AG08395 (cell line): ENCODE data around the gene LMAN1L.

Experiments used
- DNase-seq: peaks from one replicate; pipeline ENCODE4 v3.0.0; 2012; ENCODE audit warnings: mixed read lengths, low spot score

Gene LMAN1L

DNA sequence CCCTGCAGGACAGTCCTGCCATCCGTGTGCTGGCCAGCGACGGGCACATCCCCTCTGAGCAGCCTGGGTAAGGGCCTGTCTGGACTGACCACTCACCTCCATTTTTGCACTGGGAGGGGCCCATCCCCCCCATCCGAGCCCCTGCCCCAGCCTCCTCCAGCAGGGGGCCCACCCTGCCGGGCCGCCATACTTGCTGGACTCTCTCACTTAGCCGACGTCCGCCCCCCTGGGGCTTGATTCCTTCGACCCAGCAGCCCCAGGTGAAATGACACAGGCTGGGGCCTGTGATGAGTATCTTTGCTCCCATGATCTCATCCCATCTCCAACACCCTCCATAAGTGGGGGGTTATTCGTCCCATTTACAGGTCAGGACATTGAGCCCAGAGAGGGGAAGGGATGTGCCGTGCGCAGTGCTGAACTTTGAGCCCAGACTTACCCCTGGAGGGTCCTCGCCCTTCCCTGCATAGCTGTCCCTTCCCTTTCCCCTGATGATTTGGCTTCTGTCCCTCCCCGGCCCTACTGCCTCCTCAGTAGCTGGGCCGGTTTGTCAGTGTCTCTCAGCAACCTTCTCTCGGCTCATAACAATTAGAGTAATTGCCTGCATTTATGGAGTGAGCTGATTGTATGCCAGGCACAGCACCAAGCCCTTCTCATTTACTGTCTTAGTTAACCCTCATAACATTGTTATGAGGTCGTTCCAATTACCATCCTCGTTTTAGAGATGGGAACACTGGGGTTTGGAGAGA is 4.2 kb downstream of the LMAN1L start:
- peak; percentile 29 for DNase-seq

DNA sequence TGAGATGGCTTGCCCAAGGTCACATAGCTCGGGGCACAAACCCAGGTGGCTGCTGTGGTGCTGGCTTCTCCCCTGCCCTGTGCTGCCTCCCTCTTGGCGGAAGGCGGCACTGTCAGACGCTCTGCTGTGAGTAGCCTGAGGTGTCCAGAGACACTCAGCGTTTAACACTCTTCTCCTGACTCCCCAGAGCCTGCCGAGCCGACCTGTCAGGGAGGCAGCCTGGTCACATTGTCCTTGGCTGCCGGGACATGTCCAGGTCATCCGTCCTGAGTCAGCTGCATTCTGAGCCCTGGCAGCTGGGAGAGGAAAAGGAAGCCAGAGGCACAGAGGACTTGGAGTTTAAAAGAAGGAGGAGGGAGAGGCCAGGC is 4.7 kb downstream of the LMAN1L start:
- DNase-seq = peak; percentile 39

DNA sequence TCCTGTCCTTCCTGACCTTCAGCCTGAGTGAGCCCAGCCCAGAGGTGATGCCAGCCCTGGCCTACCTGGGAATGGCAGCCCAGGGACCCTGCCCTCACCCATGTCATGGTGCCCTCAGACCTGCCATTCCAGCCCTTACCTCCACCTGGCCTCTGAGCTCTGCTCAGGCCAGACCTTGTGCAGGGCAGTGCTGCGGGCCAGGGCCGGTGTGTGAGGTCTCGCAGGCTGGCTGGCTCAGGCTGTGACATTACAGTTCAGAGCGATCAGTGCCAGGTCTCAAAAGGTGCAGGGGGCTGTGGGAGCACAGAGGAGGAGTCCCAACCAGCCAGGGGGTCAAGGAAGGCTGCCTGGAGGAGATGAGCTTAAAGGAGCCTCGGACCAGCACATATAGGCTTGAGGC is 7.4 kb downstream of the LMAN1L start:
- DNase-seq = no peak

DNA sequence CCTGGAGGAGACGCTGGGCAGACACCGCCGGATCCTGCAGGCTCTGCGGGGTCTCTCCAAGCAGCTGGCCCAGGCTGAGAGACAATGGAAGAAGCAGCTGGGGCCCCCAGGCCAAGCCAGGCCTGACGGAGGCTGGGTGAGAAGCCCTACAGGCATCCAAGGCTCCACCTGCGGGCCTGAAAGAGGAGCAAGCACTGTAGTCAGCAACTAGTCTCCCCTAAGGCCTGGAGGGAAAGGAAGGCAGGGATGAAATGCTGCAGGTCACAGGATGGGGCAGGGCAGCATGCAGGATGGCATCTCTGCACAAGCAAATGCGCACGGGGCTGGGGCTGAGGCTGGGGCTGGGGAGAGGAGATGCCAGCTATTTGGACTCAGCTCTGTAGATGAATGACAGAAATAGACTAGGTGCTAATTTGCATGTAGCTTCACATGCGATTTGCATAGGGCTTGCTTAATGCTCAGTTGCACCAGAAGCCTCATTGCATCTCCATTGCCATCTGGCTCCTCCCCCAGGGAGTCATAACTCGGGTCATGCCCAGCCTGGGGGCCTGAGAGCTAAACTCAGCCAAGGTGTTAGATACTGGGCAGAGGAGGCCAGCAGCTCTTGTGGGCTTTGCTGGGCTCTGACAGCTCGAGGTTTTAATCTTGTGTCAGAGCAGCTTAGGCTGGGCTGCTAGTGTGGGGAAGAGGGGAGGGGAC is 8.6 kb downstream of the LMAN1L start:
- no peak for DNase-seq

DNA sequence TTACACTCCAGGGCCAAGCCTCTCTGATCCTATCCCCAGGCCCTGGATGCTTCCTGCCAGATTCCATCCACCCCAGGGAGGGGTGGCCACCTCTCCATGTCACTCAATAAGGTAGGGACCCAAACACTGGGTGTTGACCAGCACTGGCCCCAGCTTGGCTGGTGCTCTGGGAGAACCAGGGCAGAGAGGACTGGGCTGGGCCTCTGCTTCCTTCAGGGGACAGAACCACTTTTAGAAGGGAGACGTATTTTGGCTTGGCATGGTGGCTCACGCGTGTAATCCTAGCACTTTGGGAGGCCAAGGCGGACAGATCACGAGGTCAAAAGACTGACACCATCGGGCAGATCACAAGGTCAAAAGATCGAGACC is 9.1 kb downstream of the LMAN1L start:
- DNase-seq = no peak

DNA sequence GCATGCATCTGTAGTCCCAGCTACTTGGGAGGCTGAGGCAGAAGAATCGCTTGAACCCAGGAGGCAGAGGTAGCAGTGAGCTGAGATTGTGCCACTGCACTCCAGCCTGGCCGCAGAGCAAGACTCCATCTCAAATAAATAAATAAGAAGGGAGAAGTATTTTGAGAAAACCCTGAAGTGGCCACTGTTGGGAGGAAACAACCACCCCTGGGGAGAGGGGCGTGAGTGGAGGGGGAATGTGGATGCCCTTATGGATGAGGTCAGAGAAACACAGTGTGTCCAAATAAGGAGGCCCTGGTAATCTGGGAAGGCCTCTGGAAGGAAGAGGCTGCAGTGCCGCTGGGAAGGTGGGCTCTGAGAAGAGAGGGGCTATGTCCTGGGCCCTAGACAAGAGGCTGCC is 9.6 kb downstream of the LMAN1L start:
- DNase-seq = no peak

DNA sequence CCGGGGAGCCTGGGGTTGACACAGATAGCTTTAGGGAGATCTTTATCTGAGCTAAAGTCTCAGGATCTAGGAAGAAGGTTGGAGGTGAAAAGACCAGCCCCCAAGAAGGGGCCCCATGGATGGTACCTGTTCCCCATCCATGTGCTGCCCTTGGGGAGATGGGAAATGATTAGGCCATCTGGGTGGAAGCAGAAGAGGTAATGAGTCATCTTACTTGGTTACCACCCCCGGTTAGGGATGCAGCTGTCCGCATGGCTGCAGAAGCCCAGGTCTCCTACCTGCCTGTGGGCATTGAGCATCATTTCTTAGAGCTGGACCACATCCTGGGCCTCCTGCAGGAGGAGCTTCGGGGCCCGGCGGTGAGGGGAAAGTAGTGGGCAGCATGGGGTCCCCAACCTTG is 10.7 kb downstream of the LMAN1L start:
- no peak for DNase-seq

DNA sequence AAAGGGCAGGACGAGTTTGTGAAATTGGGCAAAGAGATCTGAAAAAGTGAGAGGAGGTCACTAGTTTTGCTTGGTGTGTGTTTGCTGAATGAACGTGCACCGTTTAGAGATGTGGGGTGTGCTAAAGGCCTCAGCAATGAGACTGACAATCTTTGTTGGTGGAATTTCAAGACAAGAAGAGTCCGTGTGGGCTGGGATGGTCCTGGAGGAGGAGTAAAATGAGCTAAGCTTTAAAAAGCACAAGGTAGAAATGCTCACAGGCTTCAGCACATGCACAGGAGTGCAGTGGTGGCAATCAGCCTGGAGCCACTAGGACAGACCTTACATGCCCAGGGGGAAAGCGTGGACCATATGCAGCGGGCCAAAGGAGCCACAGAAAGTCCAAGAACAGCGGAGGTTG is 12.3 kb downstream of the LMAN1L start:
- DNase-seq = no peak

DNA sequence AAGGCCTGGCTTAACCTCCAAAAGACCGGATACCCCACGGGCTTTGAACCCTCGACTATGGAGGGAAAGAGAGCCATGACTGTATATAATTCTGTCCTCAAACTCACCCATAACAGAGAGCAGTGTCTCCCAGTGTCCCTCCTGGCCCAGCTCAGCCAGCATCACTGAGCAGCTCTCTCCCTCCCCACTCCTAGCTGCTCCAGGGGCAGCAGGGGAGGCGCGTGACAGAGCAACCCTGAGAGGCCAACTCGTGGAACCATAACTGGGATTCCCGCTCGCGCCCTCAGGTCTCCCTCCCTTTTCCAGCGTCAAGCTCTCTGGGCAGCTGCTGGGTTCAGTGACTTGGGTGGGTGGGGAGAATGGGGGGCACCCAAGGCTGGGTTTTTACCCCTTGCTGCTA is 13.2 kb downstream of the LMAN1L start:
- no peak for DNase-seq

DNA sequence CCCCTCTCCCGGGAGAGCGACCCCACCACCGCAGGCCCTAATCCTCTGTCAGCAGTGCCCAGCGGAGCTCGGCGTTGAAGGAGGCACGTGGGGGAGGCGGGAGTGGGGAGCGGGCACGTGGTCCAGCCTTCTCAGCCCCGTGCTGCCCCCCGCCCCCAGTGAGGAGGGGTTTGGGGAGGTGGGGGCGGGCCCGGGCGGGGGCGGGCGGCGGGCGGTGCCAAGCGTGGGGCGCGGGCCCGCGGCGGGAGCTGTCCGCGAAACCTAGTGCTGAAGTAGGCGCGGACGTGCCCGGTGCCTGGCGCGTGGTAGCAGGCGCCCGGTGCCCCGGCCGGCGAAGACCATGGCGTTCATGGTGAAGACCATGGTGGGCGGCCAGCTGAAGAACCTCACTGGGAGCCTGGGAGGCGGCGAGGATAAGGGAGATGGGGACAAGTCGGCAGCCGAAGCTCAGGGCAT is 13.8 kb downstream of the LMAN1L start, which contains the start of gene CPLX3:
Gene CPLX3 (plus strand): TSS at position 264 of the 456 bp plus-strand sequence. CDS start 77 bp downstream, at position 341.
- DNase-seq = peak; percentile 48

DNA sequence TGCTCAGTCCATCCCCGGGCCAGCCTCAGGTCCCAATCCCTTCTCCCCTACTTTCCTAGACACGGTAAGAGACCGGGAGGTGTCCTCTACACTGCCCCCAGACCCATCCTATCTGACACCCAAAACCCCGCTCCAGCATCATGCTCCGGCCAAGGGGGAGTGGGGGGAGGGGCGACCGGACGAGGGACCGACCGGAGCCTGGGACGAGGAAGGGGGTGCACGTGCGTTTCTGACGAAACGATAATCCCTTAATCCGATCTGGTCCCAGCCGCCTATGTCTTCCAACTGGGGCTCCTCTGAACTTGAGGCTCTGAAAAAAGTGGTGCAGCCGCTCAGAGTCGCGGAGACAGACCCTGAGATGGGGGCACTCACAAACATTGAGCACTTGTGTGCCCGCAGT is 14.3 kb downstream of the LMAN1L start:
- no peak for DNase-seq

DNA sequence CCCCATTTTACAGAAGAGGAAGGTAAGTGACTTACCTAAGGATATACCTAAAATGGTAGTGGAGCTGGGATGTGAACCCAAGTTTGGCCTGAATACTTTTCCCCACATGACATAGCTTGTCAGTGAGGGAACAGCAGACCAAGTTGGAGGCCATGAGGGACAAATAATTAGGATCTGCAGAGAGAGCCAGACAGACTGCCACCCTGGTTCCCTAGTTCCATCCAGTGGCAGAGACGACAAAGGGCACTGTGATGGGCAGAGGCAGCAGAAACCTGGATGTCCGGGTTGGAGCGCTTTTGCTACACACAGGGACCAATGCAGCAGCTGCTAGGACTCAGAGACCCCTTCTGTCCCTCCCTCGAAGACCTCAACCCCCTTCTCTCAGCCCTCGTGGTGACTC is 15.0 kb downstream of the LMAN1L start:
- no peak for DNase-seq

DNA sequence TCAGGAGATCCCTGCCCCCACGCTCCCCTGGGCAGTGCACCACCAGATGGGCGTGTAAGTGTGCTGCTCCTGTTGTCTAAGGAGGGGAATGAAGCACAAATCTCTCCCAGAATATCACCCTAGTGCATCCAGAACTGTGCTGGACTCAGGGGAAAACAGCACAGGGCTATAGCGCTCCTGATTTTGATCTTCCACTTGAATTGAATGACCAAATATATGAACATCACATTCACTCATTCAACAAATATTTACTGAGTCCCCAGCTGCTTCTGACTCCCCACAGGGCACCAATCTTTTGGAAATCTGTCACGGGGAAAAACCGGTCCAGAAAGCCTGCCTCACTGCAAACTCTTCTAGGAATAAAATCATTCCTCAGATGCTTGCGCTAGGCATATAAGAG is 16.2 kb downstream of the LMAN1L start:
- no peak for DNase-seq

DNA sequence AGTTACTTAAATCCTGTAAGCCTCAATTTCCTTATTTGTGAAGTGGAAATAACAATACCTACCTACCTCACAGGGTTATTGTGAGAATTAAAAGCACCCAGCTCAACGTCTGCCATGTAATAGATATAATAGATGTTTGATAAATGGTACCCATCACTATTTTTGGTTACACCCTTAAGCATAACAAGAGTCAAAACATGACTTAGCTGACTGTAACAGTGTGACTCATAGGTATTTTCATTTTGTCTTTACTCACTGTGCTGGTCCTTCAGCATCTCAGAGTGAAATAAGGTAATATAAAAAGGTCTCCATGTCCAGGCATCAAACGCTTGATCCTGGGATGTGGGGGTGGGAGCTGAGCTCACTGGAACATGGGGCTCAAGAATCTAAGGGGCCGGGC is 16.9 kb downstream of the LMAN1L start:
- DNase-seq = peak; percentile 40

DNA sequence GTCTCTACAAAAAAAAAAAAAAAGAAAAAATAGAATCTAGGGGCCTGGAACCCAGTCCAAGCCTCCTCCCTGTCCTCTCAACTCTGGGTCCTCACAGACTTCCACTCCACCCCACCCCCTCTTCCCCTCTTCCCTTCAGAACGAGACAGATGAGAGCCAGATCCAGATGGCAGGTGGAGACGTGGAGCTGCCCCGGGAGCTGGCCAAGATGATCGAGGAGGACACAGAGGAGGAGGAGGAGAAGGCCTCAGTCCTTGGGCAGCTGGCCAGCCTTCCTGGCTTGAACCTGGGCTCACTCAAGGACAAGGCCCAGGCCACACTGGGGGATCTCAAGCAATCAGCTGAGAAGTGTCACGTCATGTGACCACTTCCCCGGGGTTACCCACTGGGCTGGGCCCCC is 17.4 kb downstream of the LMAN1L start:
- DNase-seq = no peak

DNA sequence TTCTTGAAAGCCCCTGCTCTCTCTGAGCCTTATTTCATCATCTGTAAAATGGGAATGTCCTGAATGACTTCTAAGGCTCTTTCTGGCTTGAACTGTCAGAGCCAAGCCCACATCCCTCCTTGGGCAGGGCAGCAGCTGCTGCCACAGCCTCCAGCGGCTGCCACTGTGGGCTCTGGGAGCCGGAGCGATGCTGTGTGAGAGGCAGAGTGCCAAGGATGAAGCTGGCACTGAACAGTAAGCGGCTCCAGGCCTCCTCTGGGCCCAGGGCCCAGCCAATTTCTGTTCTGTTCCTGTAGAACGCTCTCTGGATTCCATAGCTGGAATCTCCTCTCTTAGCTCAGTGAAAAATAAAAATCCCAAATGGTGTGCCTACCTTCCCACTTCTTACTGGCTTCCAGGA is 18.2 kb downstream of the LMAN1L start:
- peak; percentile 22 for DNase-seq

DNA sequence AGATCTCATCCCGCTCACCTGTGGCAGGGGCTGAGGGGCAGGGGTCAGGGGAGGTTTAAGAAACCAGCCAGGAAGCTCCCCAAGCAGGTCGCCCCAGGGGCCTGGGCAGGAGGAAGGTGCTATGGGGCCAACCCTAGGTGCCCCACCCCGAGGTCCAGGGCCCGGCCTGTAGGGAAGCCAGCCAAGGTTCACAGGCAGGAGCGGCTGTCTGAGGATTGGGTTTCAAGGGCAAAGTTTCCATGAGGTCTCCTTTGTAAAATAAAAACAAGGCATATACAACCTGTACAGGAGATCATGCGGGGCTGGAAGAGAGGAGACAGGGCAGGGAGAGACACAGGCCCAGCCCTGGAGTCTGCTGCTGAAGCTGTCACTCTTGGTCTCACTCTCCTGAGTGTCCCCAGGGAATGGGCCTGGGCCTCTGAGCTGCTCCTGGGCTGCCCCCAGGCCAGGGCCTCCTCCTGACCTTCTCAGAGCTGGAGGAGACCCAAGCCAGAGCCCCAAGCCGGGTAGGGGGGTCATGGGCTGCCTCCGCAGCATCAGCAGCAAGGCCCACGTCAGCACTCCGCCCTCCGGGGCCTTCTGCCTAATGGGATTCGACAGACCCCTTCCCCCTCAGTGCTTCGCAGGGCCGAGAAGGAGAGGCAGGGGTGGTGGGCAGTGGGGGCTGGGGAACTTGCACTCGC is 19.3 kb downstream of the LMAN1L start:
- no peak for DNase-seq

DNA sequence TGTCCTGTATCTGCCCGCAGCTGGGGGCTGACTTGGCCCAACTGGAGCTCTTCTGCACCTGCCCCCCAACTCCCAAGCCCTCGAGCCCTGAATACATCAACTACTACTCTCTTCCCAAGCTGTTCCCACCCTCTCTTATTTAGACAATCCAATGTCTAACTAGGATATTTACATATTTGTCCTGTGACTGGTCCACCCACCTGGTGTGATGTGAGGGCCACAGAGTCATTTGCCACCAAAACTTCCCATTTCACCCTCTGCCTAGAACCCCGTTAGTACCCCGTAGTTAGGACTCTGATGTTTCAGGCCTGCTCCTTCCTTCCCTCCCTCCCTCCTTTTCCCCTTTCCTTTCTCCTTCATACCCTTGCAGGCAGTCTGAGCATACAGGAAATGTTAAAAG is 20.2 kb downstream of the LMAN1L start:
- no peak for DNase-seq

DNA sequence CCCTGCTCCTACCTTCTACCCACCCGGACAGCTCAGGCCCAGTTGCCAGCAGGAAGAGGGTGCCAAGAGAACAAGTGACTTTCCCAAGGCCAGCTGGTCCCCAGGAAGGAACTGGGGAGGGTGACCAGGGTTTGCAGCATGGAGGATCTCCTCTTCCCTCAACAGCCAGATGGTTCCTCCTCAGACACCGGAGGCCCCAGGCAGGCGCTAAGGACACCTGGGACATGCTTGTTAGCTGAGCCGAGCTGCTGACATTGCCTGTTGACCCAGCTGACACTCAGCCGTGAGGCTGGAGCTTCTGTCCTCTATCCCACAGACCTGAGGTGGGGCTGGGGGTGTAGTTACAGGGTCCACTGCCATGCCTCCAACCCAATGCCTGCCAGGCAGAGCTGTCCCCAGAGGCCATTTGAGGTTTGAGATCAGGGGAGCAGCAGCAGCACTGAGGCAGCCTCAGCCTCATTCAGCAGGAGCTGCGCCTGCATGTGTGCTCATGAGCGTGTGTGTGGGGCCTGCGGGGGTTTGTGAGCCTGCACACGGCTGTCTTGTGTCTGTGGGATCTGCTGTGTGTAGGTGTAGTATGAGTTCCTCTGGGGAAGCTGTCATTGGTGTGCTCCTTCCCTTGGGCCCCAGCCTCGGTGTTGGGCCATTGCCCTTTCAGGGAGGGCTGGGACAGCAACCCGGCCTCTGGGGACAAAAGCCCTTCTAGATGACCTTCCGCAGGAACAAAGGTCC is 20.9 kb downstream of the LMAN1L start:
- DNase-seq = no peak

DNA sequence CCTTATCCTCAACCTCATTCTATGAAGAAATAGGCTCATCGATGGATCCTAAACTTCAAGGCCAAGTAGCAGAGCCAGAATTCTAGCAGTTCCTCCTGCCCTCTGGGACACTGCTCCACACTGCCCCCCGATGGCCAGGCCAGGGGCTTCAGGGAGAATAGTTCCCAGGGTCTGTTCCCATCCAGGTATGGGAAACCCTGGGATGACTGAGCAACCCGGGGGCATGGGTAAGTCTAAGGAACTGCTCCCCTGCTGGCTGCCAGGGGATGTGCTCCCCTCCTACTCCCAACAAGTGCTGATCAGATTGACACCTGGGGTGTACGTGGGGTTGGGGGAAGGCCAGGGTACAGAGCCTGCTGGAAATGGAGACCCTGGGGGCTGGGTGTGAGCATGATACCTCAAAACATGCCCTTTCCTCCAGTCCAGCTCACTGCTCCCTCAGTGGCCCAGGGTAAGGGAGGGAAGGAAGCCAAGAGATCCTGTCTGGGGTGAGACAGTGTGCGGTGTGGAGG is 22.7 kb downstream of the LMAN1L start:
- DNase-seq = peak; percentile 76

DNA sequence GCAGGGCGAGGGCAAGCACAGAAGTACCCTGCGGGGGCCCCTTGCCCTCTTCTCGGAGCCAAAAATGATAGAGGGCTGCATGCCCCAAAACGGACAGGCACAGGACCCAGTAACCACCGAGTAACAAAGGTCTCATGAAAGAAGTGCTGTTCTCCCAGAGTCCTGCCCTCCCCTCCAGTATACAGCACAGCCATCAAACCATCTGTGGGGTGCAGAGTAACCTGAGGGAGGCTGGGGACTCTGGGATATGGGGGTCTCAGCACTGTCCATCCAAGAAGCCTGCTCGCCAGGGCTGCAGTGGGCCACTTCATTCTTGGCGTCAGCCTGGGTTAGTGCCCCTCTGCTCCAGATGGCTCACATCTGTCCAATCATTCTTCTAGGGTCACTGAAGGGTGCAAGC is 24.2 kb downstream of the LMAN1L start:
- DNase-seq = no peak

DNA sequence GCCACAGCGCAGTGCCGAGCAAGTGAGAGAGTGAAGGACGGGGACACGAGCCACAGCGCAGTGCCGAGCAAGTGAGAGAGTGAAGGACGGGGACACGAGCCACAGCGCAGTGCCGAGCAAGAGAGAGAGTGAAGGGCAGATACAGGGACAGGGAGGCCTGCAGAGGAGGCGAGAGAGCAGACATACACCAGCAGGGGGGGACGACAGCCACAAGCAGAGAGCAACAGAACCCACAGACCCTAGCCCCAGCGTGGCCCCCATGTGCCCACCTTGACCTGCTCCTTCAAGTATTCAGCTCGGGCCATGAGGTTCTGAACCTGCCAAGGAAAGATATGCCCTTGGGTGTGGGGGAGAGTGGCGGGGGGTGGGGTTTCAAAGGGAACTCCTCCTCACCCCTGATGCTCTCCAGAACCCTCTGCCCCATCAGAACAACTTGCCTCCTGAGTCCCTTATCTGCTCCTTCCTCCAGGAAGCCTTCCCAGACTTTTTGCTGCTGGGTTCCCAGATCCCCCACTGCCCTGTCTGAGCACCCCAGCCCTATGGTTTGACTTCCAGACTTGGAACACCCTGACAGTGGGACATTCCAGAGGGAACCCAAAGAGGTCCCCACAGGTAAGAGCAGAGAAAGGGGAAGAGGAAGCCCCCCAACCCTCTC is 25.0 kb downstream of the LMAN1L start:
- no peak for DNase-seq
